Prostate gland (tissue), 2 donors: Measurements from ENCODE around the gene BTBD9.

Source experiments
- POLR2A ChIP-seq: fragments of 450-650 bp; IDR thresholded peaks from one replicate; pipeline ENCODE4 v1.6.1; 2016; ENCODE audit warnings: antibody characterized with exemption, mild to moderate bottlenecking
- POLR2AphosphoS5 ChIP-seq: sonication (generic); formaldehyde crosslinking; IDR thresholded peaks from one replicate; pipeline ENCODE4 v1.6.1; 2017; ENCODE audit warnings: antibody characterized with exemption
- TF ChIP-seq, protein P1 (sequence below), 4 experiments: fragments of 200-600 bp in 2 of 4; fragments of 450-650 bp in 2 of 4; sonication (generic) in 2 of 4; IDR thresholded peaks; 1 replicate in 3 of 4; 2 replicates in 1 of 4; pipeline ENCODE4 v1.5.1; 2016 to 2019; ENCODE audit warnings: antibody characterized with exemption in 4 of 4, mild to moderate bottlenecking in 2 of 4, moderate library complexity in 2 of 4

DNA sequence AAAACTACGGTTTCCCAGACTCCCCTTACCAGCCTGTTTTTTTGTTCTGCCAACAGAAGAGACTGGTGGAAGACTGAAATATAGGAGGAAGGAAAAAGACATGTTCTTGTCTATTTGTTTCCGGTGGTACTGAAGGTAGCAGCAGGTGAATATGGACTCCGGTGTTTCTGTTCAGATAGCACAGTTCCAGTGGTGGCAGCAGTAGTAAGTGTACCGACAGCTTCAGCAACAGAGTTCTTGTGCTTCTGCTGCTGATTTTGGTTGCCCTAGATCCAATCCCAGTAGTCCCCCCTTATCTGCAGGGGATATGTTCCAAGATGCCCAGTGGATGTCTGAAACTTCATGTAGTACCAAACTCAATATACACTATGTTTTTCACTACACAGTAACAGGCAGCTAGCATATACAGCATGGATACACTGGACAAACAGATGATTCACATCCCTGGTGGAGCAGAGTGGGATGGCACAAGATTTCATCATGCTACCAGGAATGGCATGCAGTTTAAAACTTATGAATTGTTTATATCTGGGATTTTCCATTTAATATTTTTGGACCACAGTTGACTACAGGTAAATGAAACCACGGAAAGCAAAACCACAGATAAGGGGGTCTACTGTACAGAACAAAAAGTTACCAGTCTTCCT is 301.8 kb downstream of the BTBD9 start:
- TF ChIP-seq POLR2A (no peak), POLR2AphosphoS5 (no peak)
- TF ChIP-seq, protein P1, sequence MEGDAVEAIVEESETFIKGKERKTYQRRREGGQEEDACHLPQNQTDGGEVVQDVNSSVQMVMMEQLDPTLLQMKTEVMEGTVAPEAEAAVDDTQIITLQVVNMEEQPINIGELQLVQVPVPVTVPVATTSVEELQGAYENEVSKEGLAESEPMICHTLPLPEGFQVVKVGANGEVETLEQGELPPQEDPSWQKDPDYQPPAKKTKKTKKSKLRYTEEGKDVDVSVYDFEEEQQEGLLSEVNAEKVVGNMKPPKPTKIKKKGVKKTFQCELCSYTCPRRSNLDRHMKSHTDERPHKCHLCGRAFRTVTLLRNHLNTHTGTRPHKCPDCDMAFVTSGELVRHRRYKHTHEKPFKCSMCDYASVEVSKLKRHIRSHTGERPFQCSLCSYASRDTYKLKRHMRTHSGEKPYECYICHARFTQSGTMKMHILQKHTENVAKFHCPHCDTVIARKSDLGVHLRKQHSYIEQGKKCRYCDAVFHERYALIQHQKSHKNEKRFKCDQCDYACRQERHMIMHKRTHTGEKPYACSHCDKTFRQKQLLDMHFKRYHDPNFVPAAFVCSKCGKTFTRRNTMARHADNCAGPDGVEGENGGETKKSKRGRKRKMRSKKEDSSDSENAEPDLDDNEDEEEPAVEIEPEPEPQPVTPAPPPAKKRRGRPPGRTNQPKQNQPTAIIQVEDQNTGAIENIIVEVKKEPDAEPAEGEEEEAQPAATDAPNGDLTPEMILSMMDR (IDR thresholded peaks at IDR 0.05): no peak
